Kidney epithelial cell (primary cell): Measurements from ENCODE around the gene CSNK2A2. TPM values are rescaled to one million over a fixed set of nuclear protein-coding genes. Genes with fewer than 3 reads are reported as not detected.

ENCODE experiments used
- DNase-seq: peaks from one replicate; pipeline ENCODE4 v3.0.0-alpha.2; 2010; ENCODE audit warnings: low read depth
- H3K27me3 ChIP-seq: 2 replicates; pipeline ENCODE4 v1.6.0; 2011; ENCODE audit warnings: low read length; ENCODE audit not compliant: control insufficient read depth, insufficient read depth
- H3K36me3 ChIP-seq: 2 replicates; pipeline ENCODE4 v1.5.1; 2011; ENCODE audit warnings: low read length; ENCODE audit not compliant: control insufficient read depth, insufficient read depth
- H3K4me3 ChIP-seq: 2 replicates; pipeline ENCODE4 v1.5.1; 2011; ENCODE audit warnings: low read depth, mild to moderate bottlenecking, control low read depth, low read length
- CTCF ChIP-seq: IDR thresholded peaks from 2 replicates; pipeline ENCODE4 v1.5.1; 2011; ENCODE audit warnings: mild to moderate bottlenecking, moderate library complexity, low read length, control low read depth, inconsistent platforms; ENCODE audit not compliant: insufficient read depth, poor library complexity, severe bottlenecking
- total RNA-seq: library from RNA; depleted of rRNA; stranded (reverse); fragments of >200 nt; gene quantifications from 2 replicates; pipeline ENCODE4 v1.2.3, GENCODE V29; 2015

The CSNK2A2 gene
- total RNA-seq, 1 donor from 2014 or later = 54.8 TPM

GRCh38 chr16:58234831-58235595 lies 37.1 kb upstream of the CSNK2A2 start:
- Histone ChIP-seq H3K36me3 (no peaks in the 10 kb centered on the region), H3K27me3 (peaks cover 15% of the 10 kb centered on the region), H3K4me3 (no peak overlapping the region)
- no peak for TF ChIP-seq CTCF
- no peak for DNase-seq

- no peak for TF ChIP-seq CTCF
- Histone ChIP-seq H3K36me3 (no peaks in the 10 kb centered on the region), H3K4me3 (no peak overlapping the region), H3K27me3 (peaks cover 5% of the 10 kb centered on the region)
- DNase-seq = no peak
Measured at GRCh38 chr16:58230259-58230658, 32.4 kb upstream of the CSNK2A2 start.

- Histone ChIP-seq H3K27me3 (no peaks in the 10 kb centered on the region), H3K36me3 (no peaks in the 10 kb centered on the region), H3K4me3 (no peak overlapping the region)
- no peak for TF ChIP-seq CTCF
- no peak for DNase-seq
Measured at GRCh38 chr16:58226790-58227189, 28.9 kb upstream of the CSNK2A2 start.

- H3K4me3 ChIP-seq = no peak overlapping the region
- H3K36me3 ChIP-seq = no peaks in the 10 kb centered on the region
- DNase-seq = no peak
- H3K27me3 ChIP-seq = no peaks in the 10 kb centered on the region
- no peak for TF ChIP-seq CTCF
Measured at GRCh38 chr16:58225965-58226602, 28.2 kb upstream of the CSNK2A2 start.

GRCh38 chr16:58222532-58223316 lies 24.8 kb upstream of the CSNK2A2 start:
- TF ChIP-seq CTCF = no peak
- no peak overlapping the region for H3K4me3 ChIP-seq
- H3K36me3 ChIP-seq = no peaks in the 10 kb centered on the region
- no peak for DNase-seq
- peaks cover 2% of the 10 kb centered on the region for H3K27me3 ChIP-seq
